Measurements from ENCODE around the gene HPN.

The HPN gene

DNA sequence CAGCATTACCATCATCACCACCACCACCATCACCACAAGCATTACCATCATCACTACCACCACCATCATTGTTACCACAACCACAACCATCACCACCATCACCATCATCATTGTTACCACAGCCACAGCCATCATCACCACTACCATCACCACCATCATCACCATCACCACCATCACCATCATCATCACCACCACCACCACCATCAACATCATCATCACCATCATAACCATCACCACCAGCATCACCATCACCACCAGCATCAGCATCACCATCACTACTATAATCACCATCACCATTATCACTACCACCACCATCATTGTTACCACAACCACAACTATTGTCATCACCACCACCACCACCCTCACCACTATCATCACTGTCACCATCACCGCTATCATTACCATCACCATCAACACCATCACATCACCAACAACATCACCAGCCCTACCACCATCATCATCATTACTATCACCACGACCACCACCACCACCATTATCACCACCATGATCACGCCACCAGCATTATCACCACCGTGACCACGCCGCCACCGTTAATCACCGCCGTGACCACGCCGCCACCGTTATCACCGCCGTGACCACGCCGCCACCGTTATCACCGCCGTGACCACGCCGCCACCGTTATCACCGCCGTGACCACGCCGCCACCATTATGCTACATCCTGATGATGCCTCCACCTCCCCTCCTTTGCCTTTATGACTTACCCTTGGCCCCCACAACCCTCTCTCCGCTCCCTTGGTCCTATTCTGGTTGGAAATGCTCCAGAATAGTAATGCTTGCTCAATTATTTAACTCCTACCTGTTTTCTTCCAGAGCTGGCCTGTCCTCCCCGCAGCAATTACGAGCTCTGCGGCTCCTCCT is 64.1 kb downstream of the HPN start:
- no peak for DNase-seq (ENCODE audit: low spot score)

DNA sequence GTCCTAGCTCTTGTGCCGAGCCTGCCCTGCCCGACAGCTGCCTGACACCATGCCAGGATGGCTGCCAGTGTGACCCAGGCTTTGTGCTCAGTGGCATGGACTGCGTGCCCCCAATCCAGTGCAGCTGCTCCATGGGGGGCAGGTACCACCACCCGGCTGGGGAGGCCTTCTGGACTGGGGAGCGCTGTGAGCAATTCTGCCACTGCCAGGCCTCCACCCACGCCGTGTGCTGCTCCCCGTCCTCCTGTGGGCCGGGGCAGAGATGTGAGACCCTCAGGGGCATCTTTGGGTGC is 64.7 kb downstream of the HPN start:
- DNase-seq (ENCODE audit: low spot score): no peak

DNA sequence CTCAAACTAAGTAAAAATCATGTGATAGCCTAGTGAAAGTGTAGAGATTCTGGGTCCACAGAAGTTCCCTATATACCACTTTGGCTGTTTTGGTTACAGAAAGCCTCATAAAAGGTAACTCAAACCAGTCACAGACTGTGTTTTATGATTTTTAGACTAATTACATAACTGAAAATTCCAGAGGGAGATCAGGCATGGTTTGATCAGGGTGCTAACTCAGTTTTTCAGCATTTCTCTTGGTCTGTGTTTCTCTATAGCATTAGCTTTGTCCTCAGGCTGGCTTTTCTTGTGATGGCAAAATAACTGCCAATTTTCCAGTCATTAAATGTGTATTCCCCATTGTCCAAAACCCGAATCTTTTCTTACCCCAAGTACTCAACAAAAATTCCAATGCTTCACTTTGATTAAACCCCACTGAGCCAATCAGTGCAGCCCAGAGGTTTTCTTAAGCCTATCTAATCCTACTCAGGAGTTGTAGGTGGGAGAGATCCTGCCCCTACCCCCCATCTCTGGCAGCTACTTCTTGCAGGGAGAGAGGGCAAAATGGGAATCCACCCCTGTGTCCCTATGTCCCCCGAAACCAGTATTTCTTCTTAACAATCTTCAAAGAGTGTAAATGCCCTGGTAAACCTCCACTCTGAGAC is 65.5 kb downstream of the HPN start:
- DNase-seq (ENCODE audit: low spot score): no peak

DNA sequence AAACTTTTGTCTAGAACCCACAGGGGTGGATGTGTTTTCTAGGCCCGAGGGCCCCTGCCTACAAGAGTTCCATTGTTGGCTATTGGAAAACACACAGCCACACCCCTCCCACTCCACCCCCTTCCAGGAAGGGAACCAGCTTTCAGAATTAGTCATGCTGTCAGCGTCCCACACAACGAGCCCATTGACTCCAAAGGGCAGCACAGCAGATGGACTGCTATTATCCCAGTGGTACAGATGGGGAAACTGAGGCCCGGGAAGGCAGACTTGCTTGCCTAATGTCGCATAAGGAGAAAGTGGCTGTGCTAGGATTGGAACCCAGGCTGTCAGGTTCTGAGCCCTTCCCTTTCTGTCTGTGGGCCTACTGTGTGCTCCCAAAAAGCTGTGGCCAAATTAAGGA is 66.0 kb downstream of the HPN start:
- DNase-seq (ENCODE audit: low spot score): peak; percentile 83

DNA sequence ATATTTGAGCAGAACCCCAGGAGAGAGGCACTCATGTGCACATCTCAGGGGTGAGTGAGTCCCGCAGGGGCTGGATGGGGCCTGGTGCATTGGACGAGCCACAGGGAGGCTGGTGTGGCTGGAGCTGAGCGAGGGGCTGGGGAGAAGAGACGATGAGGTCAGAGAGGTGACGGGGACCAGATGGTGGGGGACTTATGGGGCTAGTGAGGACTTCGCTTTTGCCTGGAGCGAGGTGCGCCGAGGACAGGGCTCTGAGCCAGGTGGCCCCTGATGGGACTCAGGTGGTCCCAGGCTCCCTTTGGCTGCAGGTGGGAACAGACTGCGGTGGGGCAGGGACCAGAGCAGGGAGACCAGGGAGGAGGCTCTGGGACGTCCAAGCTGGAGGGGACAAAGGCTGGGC is 67.2 kb downstream of the HPN start:
- no peak for DNase-seq (ENCODE audit: low spot score)

DNA sequence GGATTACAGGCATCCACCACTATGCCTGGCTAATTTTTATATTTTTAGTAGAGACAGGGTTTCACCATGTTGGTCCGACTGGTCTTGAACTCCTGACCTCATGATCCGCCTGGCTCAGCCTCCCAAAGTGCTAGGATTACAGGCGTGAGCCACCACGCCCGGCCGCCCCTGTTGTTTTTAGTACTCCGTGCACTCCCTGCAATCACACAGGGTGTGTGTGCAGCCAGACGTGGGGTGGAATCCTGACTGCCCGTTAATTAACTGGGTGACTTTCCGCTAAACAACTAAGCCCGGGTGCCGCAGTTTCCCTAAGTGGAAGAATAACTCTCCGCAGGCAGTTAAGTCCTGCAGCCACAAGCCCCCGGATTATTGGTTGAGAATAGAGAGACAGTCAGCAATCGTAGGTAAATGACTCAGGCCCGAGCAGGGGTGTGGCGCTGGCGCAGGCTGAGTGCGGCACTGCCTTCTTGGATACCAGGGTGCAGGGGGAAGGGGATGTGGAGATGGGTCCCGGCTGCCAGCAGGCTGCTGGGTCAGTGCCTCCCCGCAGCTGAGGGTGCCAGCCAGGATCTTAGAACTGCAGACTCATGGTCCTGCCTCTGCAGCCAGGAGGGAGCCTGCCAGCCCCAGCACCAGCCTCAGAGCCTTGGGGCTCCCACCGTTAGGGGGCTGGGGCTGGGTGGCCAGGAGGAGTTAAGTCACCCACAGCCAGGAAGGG is 68.0 kb downstream of the HPN start:
- no peak for DNase-seq (ENCODE audit: low spot score)

DNA sequence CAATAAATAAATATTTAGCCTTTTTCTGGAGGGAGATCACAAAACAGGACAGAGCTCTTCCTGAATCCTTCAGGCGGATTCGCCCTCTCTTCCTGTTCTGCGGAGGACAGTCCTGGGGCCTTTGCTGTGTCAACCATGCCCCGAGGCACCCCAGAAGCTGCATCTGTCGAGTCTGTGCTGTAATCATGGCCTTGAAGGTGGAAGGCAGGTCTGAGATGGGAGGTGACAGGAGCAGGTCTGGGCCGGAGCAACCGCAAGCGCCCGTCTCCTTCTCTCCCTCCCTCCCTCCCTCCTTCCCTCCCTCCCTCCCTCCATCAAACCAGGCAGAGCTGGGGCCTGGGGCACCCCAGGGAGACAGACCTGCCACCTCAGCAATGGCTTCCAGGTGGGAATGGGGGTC is 69.5 kb downstream of the HPN start:
- no peak for DNase-seq (ENCODE audit: low spot score)

DNA sequence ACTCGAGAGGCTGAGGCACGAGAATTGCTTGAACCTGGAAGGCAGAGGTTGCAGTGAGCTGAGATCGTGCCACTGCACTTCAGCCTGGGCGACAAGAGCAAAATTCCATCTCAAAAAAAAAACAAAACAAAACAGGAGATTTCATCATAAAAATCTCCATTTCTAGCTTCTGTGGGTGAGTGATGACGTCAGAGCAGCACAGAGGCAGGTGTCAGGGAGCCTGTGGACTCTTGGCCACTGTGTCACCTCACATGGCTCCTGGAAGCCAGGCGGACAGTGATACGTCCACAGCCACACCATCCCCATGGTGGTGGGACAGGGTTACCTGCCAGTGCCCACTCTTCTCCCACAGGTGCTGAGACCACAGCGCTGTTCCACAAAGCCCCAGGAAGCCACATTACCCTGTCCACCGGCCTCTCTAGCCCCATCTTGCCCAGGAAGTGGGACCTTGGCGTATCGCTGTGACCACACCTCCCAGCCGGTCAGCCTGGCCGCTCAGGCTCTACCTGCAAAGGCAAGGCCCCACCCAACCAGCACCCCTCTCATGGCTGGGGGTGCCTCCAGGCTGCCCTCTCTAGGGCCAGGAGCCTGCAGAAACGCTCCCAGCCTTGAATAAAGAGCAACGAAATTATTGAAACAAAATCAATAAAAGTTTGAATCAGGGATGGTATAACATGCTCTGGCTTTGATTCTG is 71.6 kb downstream of the HPN start:
- no peak for DNase-seq (ENCODE audit: low spot score)

DNA sequence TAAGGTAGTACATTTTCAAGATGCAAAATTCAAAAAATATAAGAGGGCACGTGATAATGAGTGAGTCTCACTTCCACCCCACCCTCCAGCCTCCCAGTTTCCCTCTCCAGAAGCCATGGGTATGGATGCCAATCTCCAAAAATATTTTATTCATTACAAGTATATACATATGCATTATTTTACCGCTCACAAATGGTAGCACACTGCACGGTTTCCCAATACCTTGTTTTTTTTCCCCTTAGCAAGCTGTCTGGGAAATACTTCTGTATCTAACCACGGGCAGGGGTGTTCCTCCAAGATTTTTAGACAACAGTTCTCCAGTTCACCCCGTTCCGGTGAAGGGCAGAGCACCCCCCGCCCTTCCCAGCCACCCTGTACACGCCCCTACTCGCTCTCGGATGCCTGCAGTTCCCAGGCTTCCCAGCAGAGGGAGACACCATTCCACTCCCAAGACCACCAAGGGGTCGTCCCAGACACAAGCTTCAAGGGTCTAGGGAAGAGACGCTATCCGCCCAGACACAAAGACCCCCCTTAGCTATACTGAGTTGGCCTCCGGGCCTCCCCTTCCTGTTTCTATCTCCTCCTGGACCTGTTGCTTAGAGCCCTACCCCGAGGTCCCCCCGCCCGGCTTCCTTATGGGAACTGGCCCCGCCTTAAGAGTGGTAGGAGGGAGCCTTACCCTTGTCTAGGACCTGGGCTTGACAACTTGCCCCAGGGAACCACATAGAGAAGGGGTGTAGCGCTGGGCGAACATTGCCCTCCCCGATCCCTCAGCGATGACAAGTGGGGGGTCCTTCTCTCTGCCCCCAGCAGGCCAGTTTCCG is 73.0 kb downstream of the HPN start:
- DNase-seq (ENCODE audit: low spot score): peak; percentile 84

DNA sequence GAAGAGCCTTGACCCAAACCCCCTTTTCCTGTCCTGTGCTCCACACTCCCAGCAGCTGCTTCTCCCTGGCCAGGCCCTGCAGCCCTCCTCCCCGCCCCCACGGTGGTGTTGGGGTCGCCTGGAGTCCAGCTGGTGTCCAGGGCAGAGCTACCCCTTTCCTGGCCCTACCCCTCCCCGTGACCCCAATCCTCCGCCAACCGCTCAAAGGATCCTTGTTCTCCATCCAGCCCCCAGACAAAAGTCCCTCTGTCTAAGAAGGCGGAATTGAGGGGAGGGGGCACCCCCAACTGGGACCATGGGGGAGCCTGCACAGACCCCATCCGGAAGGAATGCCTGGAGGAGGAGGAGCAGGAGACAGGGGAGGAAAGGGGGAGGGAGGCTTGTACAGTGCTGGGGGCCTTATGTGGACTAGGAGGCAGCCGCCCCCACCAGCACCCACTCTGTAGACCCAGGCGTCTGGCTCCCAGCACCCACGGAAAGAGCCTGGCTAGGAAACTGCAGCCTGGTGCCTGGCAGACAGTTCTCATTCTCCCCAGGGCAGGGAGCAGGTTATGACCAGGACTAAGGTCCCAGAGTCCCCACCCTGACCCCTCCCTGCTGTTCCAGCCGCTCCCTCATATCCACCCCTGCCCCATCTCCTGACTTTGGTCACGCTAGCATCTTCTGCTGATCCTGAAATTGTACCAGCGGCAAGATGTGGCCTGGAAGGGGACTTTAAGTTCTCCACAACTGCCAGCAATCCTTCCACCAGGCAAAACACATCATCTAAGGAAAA is 73.8 kb downstream of the HPN start, which contains the start of gene FXYD3:
FXYD3 (plus strand) TSS at position 647 of the 775 bp plus-strand sequence. CDS start 3,554 bp downstream, outside the sequence.
- DNase-seq (ENCODE audit: low spot score): no peak
